GM23248 (cell line): ENCODE results near the gene WDR82.
"Not testable (repeated sequence)": the region's sequence is repeated elsewhere in the genome, so short reads cannot be mapped to it uniquely, and the experiment has no call there.

Experiments used
- EZH2 ChIP-seq: fragments of 200-600 bp; sonication (generic); IDR thresholded peaks from 2 replicates; pipeline ENCODE4 v1.6.1; 2018; ENCODE audit warnings: antibody characterized with exemption, mild to moderate bottlenecking; ENCODE audit not compliant: insufficient read depth, poor library complexity, severe bottlenecking
- EZH2phosphoT487 ChIP-seq: fragments of 200-600 bp; sonication (generic); IDR thresholded peaks from 2 replicates; pipeline ENCODE4 v1.6.1; 2018; ENCODE audit warnings: antibody characterized with exemption, moderate library complexity, mild to moderate bottlenecking, low read depth; ENCODE audit not compliant: insufficient read depth

GRCh38 chr3:52284051-52284450, 5.6 kb upstream of the WDR82 start:
- TF ChIP-seq EZH2phosphoT487, EZH2: not testable (repeated sequence)
